GM18499 (cell line): Measurements from ENCODE around the gene TMEM183A.
"Not testable (repeated sequence)": the region's sequence is repeated elsewhere in the genome, so short reads cannot be mapped to it uniquely, and the experiment has no call there.

Source experiments
- ATAC-seq: cut with Tn5 transposase; IDR thresholded peaks from one replicate; pipeline ENCODE4 v1.9.1; 2021; ENCODE audit warnings: moderate number of reproducible peaks; ENCODE audit not compliant: insufficient read depth, unreplicated experiment

TMEM183A gene

GRCh38 chr1:202986120-202986519 lies 21.1 kb upstream of the TMEM183A start:
- not testable (repeated sequence) for ATAC-seq

- no peak for ATAC-seq
Measured at GRCh38 chr1:202987255-202987654, 19.9 kb upstream of the TMEM183A start.

GRCh38 chr1:202987922-202988583 lies 19.1 kb upstream of the TMEM183A start:
- ATAC-seq, result no peak

- ATAC-seq, result no peak
Measured at GRCh38 chr1:202989879-202990278, 17.3 kb upstream of the TMEM183A start.

GRCh38 chr1:202991112-202991511 lies 16.1 kb upstream of the TMEM183A start:
- ATAC-seq, result no peak

GRCh38 chr1:202994756-202995155 lies 12.4 kb upstream of the TMEM183A start:
- ATAC-seq, result no peak

GRCh38 chr1:202998836-202999750 lies 8.1 kb upstream of the TMEM183A start:
- ATAC-seq, result no peak

- ATAC-seq, result no peak
Measured at GRCh38 chr1:203000217-203000944, 6.8 kb upstream of the TMEM183A start.

GRCh38 chr1:203001986-203002385 lies 5.2 kb upstream of the TMEM183A start:
- no peak for ATAC-seq

GRCh38 chr1:203002951-203003350 lies 4.2 kb upstream of the TMEM183A start:
- ATAC-seq, result no peak

GRCh38 chr1:203005395-203006142 lies 1.6 kb upstream of the TMEM183A start:
- ATAC-seq, result not testable (repeated sequence)

- ATAC-seq, result no peak
Measured at GRCh38 chr1:203009185-203009584, 2.0 kb downstream of the TMEM183A start.

GRCh38 chr1:203011582-203011981 lies 4.4 kb downstream of the TMEM183A start:
- no peak for ATAC-seq

- ATAC-seq, result no peak
Measured at GRCh38 chr1:203017061-203017460, 9.9 kb downstream of the TMEM183A start.

- ATAC-seq, result no peak
Measured at GRCh38 chr1:203017692-203018091, 10.5 kb downstream of the TMEM183A start.

GRCh38 chr1:203022855-203023254 lies 15.7 kb downstream of the TMEM183A start:
- not testable (repeated sequence) for ATAC-seq

GRCh38 chr1:203025686-203026030 lies 18.5 kb downstream of the TMEM183A start:
- no peak for ATAC-seq

- no peak for ATAC-seq
Measured at GRCh38 chr1:203026031-203026665, 19.0 kb downstream of the TMEM183A start, which contains the start of gene PPFIA4. Gene PPFIA4 (plus strand): TSS chr1:203026491. CDS start chr1:203039009, 12,518 bp downstream.
